HUES64 (cell line): ENCODE measurements around the gene SH3TC2.

Source experiments
- H3K27ac ChIP-seq: 2 replicates; pipeline ENCODE4 v1.7.0; 2013; ENCODE audit warnings: low read depth, low read length, inconsistent platforms
- H3K27me3 ChIP-seq: 2 replicates; pipeline ENCODE4 v1.6.1; 2013; ENCODE audit warnings: mild to moderate bottlenecking, low read length; ENCODE audit not compliant: insufficient read depth
- H3K36me3 ChIP-seq: 2 replicates; pipeline ENCODE4 v1.6.1; 2013; ENCODE audit warnings: mild to moderate bottlenecking, low read length; ENCODE audit not compliant: insufficient read depth
- H3K4me1 ChIP-seq: 2 replicates; pipeline ENCODE4 v1.6.1; 2013; ENCODE audit warnings: mild to moderate bottlenecking, low read length, moderate library complexity; ENCODE audit not compliant: insufficient read depth
- H3K4me3 ChIP-seq: 2 replicates; pipeline ENCODE4 v1.5.1; 2013; ENCODE audit warnings: mild to moderate bottlenecking, low read length, moderate library complexity
- H3K9ac ChIP-seq: 2 replicates; pipeline ENCODE4 v1.6.1; 2013; ENCODE audit warnings: mild to moderate bottlenecking, low read depth, low read length
- H3K9me3 ChIP-seq: 2 replicates; pipeline ENCODE4 v1.6.1; 2013; ENCODE audit warnings: low read depth, low read length; ENCODE audit not compliant: insufficient read depth
- WGBS: fragments of 150-250, 120-280 bp; methylation state at CpG from one replicate; pipeline ENCODE4 v1.1.7; 2013; ENCODE audit warnings: missing lambda C conversion rate; 5-methylcytosine and 5-hydroxymethylcytosine counted together

The SH3TC2 gene

GRCh38 chr5:149012350-149012749 is 50.5 kb downstream of the SH3TC2 start:
- Histone ChIP-seq H3K27ac (no peak overlapping the region), H3K4me1 (no peaks in the 10 kb centered on the region), H3K9me3 (no peaks in the 10 kb centered on the region), H3K27me3 (no peaks in the 10 kb centered on the region), H3K9ac (no peak overlapping the region), H3K4me3 (no peak overlapping the region), H3K36me3 (no peaks in the 10 kb centered on the region)
- WGBS: 89% methylated on average over 5 of the region's 5 CpGs

DNA sequence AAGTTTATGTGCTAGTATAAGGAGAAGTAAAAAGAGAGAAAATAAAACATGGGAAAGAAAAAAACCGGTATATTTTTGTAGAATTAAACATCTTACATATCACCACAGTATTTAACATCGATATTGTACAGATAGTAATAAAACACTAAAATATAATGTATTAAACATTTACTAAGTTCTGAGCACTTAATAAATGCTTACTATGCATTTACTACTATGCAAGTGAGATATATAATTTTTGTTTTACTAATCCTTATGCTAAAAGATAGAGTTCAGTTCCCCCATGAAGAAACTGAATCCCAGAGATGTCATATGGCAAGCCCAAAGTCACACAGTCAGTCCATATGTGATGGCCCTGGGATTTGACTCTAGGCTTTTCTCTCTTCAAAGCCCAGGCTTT is 51.1 kb downstream of the SH3TC2 start:
- Histone ChIP-seq H3K9ac (no peak overlapping the region), H3K36me3 (no peaks in the 10 kb centered on the region), H3K9me3 (no peaks in the 10 kb centered on the region), H3K27ac (no peak overlapping the region), H3K4me3 (no peak overlapping the region), H3K27me3 (no peaks in the 10 kb centered on the region), H3K4me1 (no peaks in the 10 kb centered on the region)
- WGBS: no CpG with 5 or more reads among the region's 2 CpGs

DNA sequence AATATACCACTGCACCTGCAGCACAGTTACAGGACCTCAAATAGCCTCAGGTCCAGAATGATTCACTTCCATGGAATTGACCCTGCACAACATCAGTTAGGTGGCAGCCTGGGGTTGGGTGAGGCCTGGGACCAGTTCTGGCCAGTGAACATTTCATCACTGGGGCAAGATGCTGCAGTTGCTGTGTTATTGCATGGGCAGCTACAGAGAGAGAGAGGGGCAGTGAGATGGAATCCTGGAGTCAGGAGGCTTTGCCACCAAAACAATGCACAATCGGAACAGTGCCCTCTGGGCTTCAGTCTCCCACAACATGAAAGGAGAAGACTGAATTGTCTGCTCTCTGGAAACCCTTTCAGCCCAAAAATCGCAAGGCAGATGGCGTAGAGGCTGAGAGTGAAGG is 51.8 kb downstream of the SH3TC2 start:
- no peak overlapping the region for H3K9ac ChIP-seq
- H3K36me3 ChIP-seq: no peaks in the 10 kb centered on the region
- no peak overlapping the region for H3K27ac ChIP-seq
- no peaks in the 10 kb centered on the region for H3K27me3 ChIP-seq
- no peaks in the 10 kb centered on the region for H3K4me1 ChIP-seq
- H3K9me3 ChIP-seq: no peaks in the 10 kb centered on the region
- no peak overlapping the region for H3K4me3 ChIP-seq
- 87% methylated on average over 3 of the region's 3 CpGs for WGBS

GRCh38 chr5:149007174-149007573 is 55.7 kb downstream of the SH3TC2 start:
- H3K4me3 ChIP-seq: no peak overlapping the region
- no peak overlapping the region for H3K27ac ChIP-seq
- H3K27me3 ChIP-seq: no peaks in the 10 kb centered on the region
- H3K36me3 ChIP-seq: no peaks in the 10 kb centered on the region
- no peak overlapping the region for H3K9ac ChIP-seq
- H3K4me1 ChIP-seq: peaks cover 3% of the 10 kb centered on the region; the same call in 1 of the 2 replicates
- H3K9me3 ChIP-seq: no peaks in the 10 kb centered on the region

DNA sequence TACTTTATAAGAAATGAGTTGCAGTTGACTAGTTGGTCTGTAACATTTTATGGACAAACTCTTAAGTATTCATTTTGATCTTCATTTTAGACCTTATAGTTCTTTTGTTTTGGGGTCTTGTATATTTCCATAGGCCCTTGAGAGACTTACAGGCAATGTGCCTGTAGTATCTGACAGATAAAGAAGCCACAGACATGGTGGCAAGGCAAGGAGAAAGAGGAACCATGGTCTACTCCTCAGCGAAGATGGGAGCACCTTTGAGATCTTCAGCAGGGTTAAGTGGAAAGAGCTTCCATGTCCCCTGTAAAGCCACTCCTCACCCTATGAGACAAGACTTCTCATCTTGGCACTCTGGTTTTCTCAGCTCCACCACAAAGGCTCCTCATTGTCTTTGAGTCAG is 56.4 kb downstream of the SH3TC2 start:
- no peaks in the 10 kb centered on the region for H3K9me3 ChIP-seq
- WGBS: 79% methylated on average over 1 of the region's 1 CpG
- no peaks in the 10 kb centered on the region for H3K27me3 ChIP-seq
- peaks cover 8% of the 10 kb centered on the region; the same call in 1 of the 2 replicates for H3K4me1 ChIP-seq
- no peaks in the 10 kb centered on the region for H3K36me3 ChIP-seq
- no peak overlapping the region for H3K4me3 ChIP-seq
- H3K9ac ChIP-seq: no peak overlapping the region
- no peak overlapping the region for H3K27ac ChIP-seq

DNA sequence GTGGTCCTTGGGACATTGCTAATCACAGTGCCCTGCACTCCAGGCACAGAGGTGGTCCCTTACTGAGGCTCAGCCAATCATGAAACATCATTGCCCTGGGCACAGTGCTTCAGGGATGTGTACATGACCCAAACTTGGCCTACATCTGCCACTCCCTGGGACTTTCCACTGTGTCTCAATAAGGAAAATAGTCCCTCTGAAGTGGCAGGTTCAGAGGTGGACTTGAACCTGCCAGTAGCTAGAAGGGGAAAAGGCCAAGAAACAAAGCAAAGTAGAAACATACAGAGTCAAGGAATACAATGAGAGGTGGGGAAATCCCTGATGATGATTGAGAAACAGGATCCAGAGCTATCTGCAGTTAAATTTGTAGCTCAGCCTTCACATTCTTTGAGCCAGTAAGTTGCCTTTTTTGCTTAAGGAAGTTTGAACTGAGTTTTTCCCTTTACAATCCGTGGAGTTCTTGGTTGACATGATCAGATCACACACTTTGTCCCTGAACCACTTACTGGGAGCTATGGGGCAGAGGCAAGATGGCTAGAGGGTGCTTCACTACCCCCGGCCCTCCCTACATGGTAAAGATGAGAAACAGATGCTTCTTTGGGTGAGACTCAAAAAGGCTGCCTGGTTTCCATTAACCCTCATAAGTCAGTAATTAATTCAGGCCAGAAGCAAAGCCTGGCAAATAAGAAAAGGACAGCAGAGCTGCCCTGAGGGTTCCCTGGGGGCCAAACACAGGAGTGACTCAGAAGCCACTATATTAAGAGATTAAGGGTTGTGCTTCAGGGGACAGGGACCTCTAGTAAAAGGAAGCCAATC is 57.6 kb downstream of the SH3TC2 start:
- H3K9ac ChIP-seq: no peak overlapping the region
- WGBS: 97% methylated on average over 2 of the region's 2 CpGs
- peaks cover 8% of the 10 kb centered on the region; the same call in 1 of the 2 replicates for H3K4me1 ChIP-seq
- no peaks in the 10 kb centered on the region for H3K9me3 ChIP-seq
- H3K27ac ChIP-seq: no peak overlapping the region
- no peaks in the 10 kb centered on the region for H3K27me3 ChIP-seq
- H3K4me3 ChIP-seq: no peak overlapping the region
- no peaks in the 10 kb centered on the region for H3K36me3 ChIP-seq

DNA sequence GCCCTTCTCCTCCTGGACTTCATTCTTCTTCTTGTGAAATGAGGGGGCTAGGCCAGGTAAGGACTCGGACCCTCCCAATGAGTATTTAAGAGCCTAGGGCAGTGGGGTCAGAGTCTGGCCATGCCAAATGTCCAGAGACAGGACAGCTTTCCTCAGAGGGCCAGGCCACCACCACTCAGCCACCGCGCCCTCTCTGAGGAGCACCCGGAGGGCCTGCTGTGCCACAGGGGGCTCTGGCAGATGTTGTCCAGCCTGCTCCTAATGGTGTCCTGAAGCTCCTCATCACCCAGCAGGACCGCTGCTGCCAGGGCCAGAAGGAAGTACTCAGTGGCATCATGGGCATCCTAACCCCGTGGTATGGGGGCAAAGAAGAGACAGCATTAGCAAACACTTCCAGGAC is 58.3 kb downstream of the SH3TC2 start:
- no peak overlapping the region for H3K9ac ChIP-seq
- peaks cover 8% of the 10 kb centered on the region; the same call in 1 of the 2 replicates for H3K4me1 ChIP-seq
- 94% methylated on average over 6 of the region's 6 CpGs for WGBS
- H3K36me3 ChIP-seq: no peaks in the 10 kb centered on the region
- H3K9me3 ChIP-seq: no peaks in the 10 kb centered on the region
- H3K27ac ChIP-seq: no peak overlapping the region
- no peaks in the 10 kb centered on the region for H3K27me3 ChIP-seq
- H3K4me3 ChIP-seq: no peak overlapping the region

DNA sequence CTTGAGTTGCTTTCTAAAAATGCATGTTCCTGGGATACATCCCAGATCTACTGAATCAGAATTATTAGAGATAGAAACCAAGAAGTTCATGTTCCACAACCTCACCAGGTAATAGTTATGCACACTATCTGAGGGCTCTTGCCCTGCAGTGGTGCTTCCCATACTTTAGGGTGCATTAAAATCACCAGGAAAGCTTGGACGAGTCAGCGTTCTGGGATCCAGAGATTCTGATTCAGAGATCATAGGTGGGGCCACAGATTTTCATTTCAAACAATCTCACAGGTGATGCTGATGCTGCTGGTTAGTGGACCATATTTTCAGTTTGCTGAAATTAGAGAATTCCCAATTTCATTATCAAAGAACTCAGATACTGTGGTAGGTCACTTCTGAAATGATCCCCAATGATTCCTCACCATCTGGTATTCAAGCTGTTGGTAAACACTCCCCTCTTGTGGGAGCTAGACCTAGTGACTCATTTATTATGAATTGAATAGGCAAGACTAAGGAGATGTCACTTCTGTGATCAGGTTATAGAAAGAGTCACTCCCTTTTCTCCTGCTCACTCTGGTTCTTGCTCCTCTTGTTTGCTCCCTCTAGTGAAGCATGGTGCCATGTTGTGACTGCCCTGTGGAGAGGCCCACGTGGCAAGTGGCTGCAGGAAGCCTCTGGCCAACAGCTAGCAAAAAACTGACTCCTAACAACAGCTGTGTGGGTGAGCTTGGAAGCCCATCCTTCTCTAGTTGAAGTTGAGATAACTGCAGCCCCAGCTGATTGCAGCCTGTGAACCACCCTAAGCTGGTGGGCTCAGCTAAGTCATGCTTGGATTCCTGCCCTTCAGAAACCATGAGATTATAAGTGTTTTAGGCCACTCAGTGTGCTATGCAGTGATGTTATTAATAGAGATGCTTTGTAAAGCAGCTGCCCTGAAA is 59.8 kb downstream of the SH3TC2 start:
- Histone ChIP-seq H3K27me3 (no peaks in the 10 kb centered on the region), H3K36me3 (no peaks in the 10 kb centered on the region), H3K9ac (no peak overlapping the region), H3K4me1 (peaks cover 8% of the 10 kb centered on the region; the same call in 1 of the 2 replicates), H3K9me3 (no peaks in the 10 kb centered on the region), H3K27ac (no peak overlapping the region), H3K4me3 (no peak overlapping the region)
- 84% methylated on average over 3 of the region's 3 CpGs for WGBS

- H3K27ac ChIP-seq: no peak overlapping the region
- no peak overlapping the region; the same call in 1 of the 2 replicates for H3K9ac ChIP-seq
Observed at GRCh38 chr5:149002053-149002452, 60.8 kb downstream of the SH3TC2 start.

GRCh38 chr5:149001162-149001561 is 61.7 kb downstream of the SH3TC2 start:
- no peak overlapping the region for H3K4me3 ChIP-seq
- peaks cover 8% of the 10 kb centered on the region; the same call in 1 of the 2 replicates for H3K4me1 ChIP-seq
- no peak overlapping the region for H3K9ac ChIP-seq
- H3K27me3 ChIP-seq: no peaks in the 10 kb centered on the region
- H3K9me3 ChIP-seq: no peaks in the 10 kb centered on the region
- no peaks in the 10 kb centered on the region for H3K36me3 ChIP-seq
- H3K27ac ChIP-seq: no peak overlapping the region

More at GRCh38 chr5:149002053-149002452, 60.8 kb downstream of the SH3TC2 start:
- no peaks in the 10 kb centered on the region for H3K27me3 ChIP-seq
- peaks cover 8% of the 10 kb centered on the region; the same call in 1 of the 2 replicates for H3K4me1 ChIP-seq
- 65% methylated on average over 4 of the region's 5 CpGs for WGBS
- H3K9me3 ChIP-seq: no peaks in the 10 kb centered on the region
- H3K4me3 ChIP-seq: no peak overlapping the region; the same call in 1 of the 2 replicates
- H3K36me3 ChIP-seq: no peaks in the 10 kb centered on the region

DNA sequence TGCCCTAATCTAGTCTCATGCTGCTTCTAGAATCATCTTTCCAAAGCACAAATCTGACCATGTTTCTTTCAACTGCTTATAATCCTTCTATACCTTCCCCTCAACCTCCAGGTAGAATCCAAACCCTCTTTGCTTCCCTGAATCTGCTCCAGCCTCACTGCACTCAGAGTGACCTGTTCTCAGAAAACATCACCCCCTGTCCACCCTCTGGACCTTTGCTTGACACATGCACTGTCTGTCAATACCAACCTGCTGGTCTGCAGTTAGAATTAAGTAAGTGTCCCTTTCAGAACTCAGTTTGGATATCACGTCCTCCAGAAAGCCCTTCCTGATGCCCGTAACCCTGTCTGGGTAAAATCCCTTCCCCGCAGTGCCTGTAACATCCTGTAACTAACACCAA is 63.1 kb downstream of the SH3TC2 start:
- no peaks in the 10 kb centered on the region for H3K36me3 ChIP-seq

More for the DNA sequence above, 63.1 kb downstream of the SH3TC2 start:
- WGBS: 89% methylated on average over 3 of the region's 3 CpGs
- Histone ChIP-seq H3K27me3 (no peaks in the 10 kb centered on the region), H3K4me3 (no peak overlapping the region), H3K9me3 (no peaks in the 10 kb centered on the region), H3K4me1 (peaks cover 8% of the 10 kb centered on the region; the same call in 1 of the 2 replicates), H3K9ac (no peak overlapping the region), H3K27ac (no peak overlapping the region)
